HepG2 (cell line): Measurements from ENCODE around the gene MOK.

Experiments used
- CTCF ChIP-seq: sonication (generic); formaldehyde crosslinking; IDR thresholded peaks from 2 replicates; pipeline ENCODE4 v1.5.0; 2020; ENCODE audit warnings: mild to moderate bottlenecking, missing genetic modification reagents, moderate library complexity
- EP300 ChIP-seq, 3 experiments: sonication (generic) in 1 of 3; formaldehyde crosslinking in 1 of 3; IDR thresholded peaks; 2 replicates each; pipeline versions ENCODE4 v1.5.1 to v1.6.1; 2011 to 2020; ENCODE audit warnings: low read depth in 2 of 3, low read length in 2 of 3, borderline replicate concordance in 1 of 3, improper control_type of control experiment in 1 of 3, mild to moderate bottlenecking in 1 of 3, missing genetic modification reagents in 1 of 3, moderate library complexity in 1 of 3

GRCh38 chr14:102221026-102221425 is 83.9 kb downstream of the MOK start:
- no peak for TF ChIP-seq CTCF (CRISPR knock-in tag)
- TF ChIP-seq EP300 (IDR thresholded peaks at IDR 0.05; ENCODE audit: low read depth in 2 of 2, low read length in 2 of 2), result no peak
- no peak for TF ChIP-seq EP300 (CRISPR knock-in tag; IDR thresholded peaks at IDR 0.05; ENCODE audit: borderline replicate concordance)
